CD14-positive monocyte (primary cell): ENCODE measurements around the gene PCBP3. TPM values are rescaled to one million over a fixed set of nuclear protein-coding genes. Genes with fewer than 3 reads are reported as not detected.

Experiments used
- DNase-seq, 3 donors: peaks; one replicate each; pipeline ENCODE4 v3.0.0-alpha.2; 2011 to 2022
- H2AFZ ChIP-seq: 2 replicates; pipeline ENCODE4 v1.6.0; 2012; ENCODE audit warnings: mild to moderate bottlenecking, low read depth, low read length, inconsistent platforms; ENCODE audit not compliant: insufficient read depth, poor library complexity, severe bottlenecking
- H3K27ac ChIP-seq, 2 donors: 1 replicate in 1 of 2; 2 replicates in 1 of 2; pipeline ENCODE4 v1.5.1; 2012 to 2013; ENCODE audit warnings: low read length in 2 of 2, control low read depth in 1 of 2, inconsistent platforms in 1 of 2, low read depth in 1 of 2, mild to moderate bottlenecking in 1 of 2
- H3K27me3 ChIP-seq, 2 donors: one replicate each; pipeline versions ENCODE4 v1.6.0 to v1.6.1; 2011 to 2013; ENCODE audit warnings: low read length in 2 of 2; ENCODE audit not compliant: control insufficient read depth in 2 of 2, insufficient read depth in 2 of 2
- H3K36me3 ChIP-seq, 2 donors: replicated peaks in 1 of 2; 1 replicate in 1 of 2; 2 replicates in 1 of 2; pipeline versions ENCODE4 v1.5.1 to v1.6.1; 2012 to 2013; ENCODE audit warnings: low read length in 2 of 2, control low read depth in 1 of 2, inconsistent platforms in 1 of 2, mild to moderate bottlenecking in 1 of 2; ENCODE audit not compliant: insufficient read depth in 2 of 2, control insufficient read depth in 1 of 2
- H3K4me1 ChIP-seq, 2 donors: 1 replicate in 1 of 2; 2 replicates in 1 of 2; pipeline versions ENCODE4 v1.5.1 to v1.6.1; 2012 to 2013; ENCODE audit warnings: low read length in 2 of 2, control low read depth in 1 of 2, inconsistent platforms in 1 of 2, mild to moderate bottlenecking in 1 of 2, moderate library complexity in 1 of 2; ENCODE audit not compliant: insufficient read depth in 2 of 2, control insufficient read depth in 1 of 2
- H3K4me2 ChIP-seq: replicated peaks from 2 replicates; pipeline ENCODE3; 2012; ENCODE audit warnings: low read length, moderate library complexity, mild to moderate bottlenecking; ENCODE audit not compliant: poor library complexity, severe bottlenecking; ENCODE audit errors: extremely low read depth
- H3K4me3 ChIP-seq, 3 experiments: fragments of 200-600 bp in 1 of 3; sonication (generic) in 1 of 3; replicated peaks in 1 of 3; 1 replicate in 2 of 3; 2 replicates in 1 of 3; pipeline ENCODE4 v1.5.1; 2011 to 2013; ENCODE audit warnings: low read length in 3 of 3, mild to moderate bottlenecking in 3 of 3, control low read depth in 2 of 3, low read depth in 2 of 3, inconsistent platforms in 1 of 3, moderate library complexity in 1 of 3
- H3K79me2 ChIP-seq: 2 replicates; pipeline ENCODE4 v1.6.0; 2012; ENCODE audit warnings: mild to moderate bottlenecking, control low read depth, inconsistent platforms, low read length, moderate library complexity; ENCODE audit not compliant: insufficient read depth
- H3K9ac ChIP-seq: 2 replicates; pipeline ENCODE4 v1.6.0; 2017; ENCODE audit warnings: low read length, mild to moderate bottlenecking; ENCODE audit not compliant: insufficient read depth, poor library complexity, severe bottlenecking
- H3K9me3 ChIP-seq, 2 donors: replicated peaks in 1 of 2; 1 replicate in 1 of 2; 2 replicates in 1 of 2; pipeline versions ENCODE4 v1.5.1 to v1.6.1; 2012 to 2013; ENCODE audit warnings: low read length in 2 of 2, control low read depth in 1 of 2; ENCODE audit not compliant: control insufficient read depth in 1 of 2, insufficient read depth in 1 of 2
- H4K20me1 ChIP-seq: 2 replicates; pipeline ENCODE4 v1.6.0; 2012; ENCODE audit warnings: mild to moderate bottlenecking, low read length, control low read depth, moderate library complexity; ENCODE audit not compliant: insufficient read depth
- H3K27ac Mint-ChIP-seq, 7 donors: one replicate each; pipeline ENCODE4 v1.8.0; 2020; ENCODE audit warnings: mild to moderate bottlenecking in 7 of 7, mixed read lengths in 7 of 7, moderate library complexity in 6 of 7, inconsistent platforms in 2 of 7
- H3K27me3 Mint-ChIP-seq, 3 donors: one replicate each; pipeline ENCODE4 v1.8.0; 2021 to 2022; ENCODE audit warnings: low read depth in 3 of 3, mild to moderate bottlenecking in 3 of 3, mixed read lengths in 3 of 3, moderate library complexity in 3 of 3, inconsistent platforms in 1 of 3
- H3K36me3 Mint-ChIP-seq, 2 donors: one replicate each; pipeline ENCODE4 v1.8.0; 2020; ENCODE audit warnings: mixed read lengths in 2 of 2, inconsistent platforms in 1 of 2, mild to moderate bottlenecking in 1 of 2
- H3K4me1 Mint-ChIP-seq: one replicate; pipeline ENCODE4 v1.8.0; 2020; ENCODE audit warnings: mild to moderate bottlenecking, mixed read lengths
- H3K4me3 Mint-ChIP-seq, 2 donors: one replicate each; pipeline ENCODE4 v1.8.0; 2020; ENCODE audit warnings: mild to moderate bottlenecking in 2 of 2, mixed read lengths in 2 of 2, moderate library complexity in 1 of 2
- H3K9me3 Mint-ChIP-seq, 7 donors: one replicate each; pipeline ENCODE4 v1.8.0; 2020 to 2022; ENCODE audit warnings: mixed read lengths in 7 of 7, mild to moderate bottlenecking in 6 of 7, moderate library complexity in 6 of 7, inconsistent platforms in 2 of 7
- CTCF ChIP-seq: fragments of 200-600 bp; IDR thresholded peaks from one replicate; pipeline ENCODE4 v1.8.0; 2022; ENCODE audit warnings: antibody characterized with exemption, mild to moderate bottlenecking
- WGBS: methylation state at CpG from one replicate; pipeline ENCODE4 v1.1.5; 2013; ENCODE audit warnings: missing lambda C conversion rate; ENCODE audit not compliant: insufficient coverage; 5-methylcytosine and 5-hydroxymethylcytosine counted together
- intact Hi-C, 2 donors: fragments of 100-400 bp; cut with micrococcal nuclease; formaldehyde crosslinking; loops; one replicate each; pipeline versions ENCODE4 v1.15.0 to v1.15.1; 2023
- polyA plus RNA-seq, 3 donors: library from polyadenylated mRNA; depleted of rRNA in 1 of 3; unstranded in 2 of 3; stranded (reverse) in 1 of 3; fragments of 300-500 nt in 2 of 3; fragments of >200 nt in 1 of 3; fragmentation: Illumina TruSeq in 2 of 3; gene quantifications; 1 replicate in 2 of 3; 2 replicates in 1 of 3; pipeline ENCODE4 v1.2.3, GENCODE V29; 2012 to 2021

Gene PCBP3
- polyA plus RNA-seq, 3 donors, result 0.34 to 0.49 TPM; not detected in 1

DNA sequence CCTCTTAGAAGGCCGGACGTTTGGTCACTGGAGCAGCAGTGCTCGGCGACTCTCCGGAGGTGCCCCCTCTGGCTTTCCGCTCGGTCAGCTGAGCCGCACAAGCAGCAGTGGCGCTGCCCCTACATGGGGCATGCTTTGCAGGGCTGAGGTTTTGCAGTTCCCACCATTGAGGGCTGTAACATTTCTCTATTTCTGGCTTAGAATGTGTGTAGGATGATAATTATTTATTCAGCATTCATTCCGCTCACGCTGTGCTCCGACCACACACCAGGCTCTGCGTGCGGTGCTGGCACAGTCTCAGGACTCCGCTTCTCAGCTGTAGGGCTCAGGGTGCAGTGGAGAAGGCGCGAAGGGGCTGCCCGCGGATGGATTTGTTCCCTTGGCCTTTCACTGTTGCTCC, 119.5 kb downstream of the PCBP3 start:
- intact Hi-C loops, result no loop called here
- no peaks in the 10 kb centered on the region for H4K20me1 ChIP-seq
- H3K27ac ChIP-seq, result no peak overlapping the region
- H3K9me3 ChIP-seq, result no peaks in the 10 kb centered on the region
- no peak overlapping the region for H3K4me2 ChIP-seq
- H3K36me3 ChIP-seq, result no peaks in the 10 kb centered on the region
- no peak overlapping the region for H3K4me3 ChIP-seq
- Mint-ChIP-seq H3K4me3 (no peak overlapping the region), H3K27ac (peak overlapping the region in 1 of 7 donors; percentile 61), H3K36me3 (no peaks in the 10 kb centered on the region), H3K9me3 (peaks cover 0 to 2% (median 0%) of the 10 kb centered on the region in 7 donors), H3K4me1 (no peaks in the 10 kb centered on the region), H3K27me3 (no peaks in the 10 kb centered on the region)
- H3K4me1 ChIP-seq, result no peaks in the 10 kb centered on the region
- no peak for TF ChIP-seq CTCF
- DNase-seq, result no peak
- WGBS, result 96% methylated on average over 7 of the region's 19 CpGs
- no peaks in the 10 kb centered on the region for H3K79me2 ChIP-seq
- no peak overlapping the region for H3K9ac ChIP-seq
- H3K27me3 ChIP-seq, result no peaks in the 10 kb centered on the region
- H2AFZ ChIP-seq, result no peak overlapping the region

GRCh38 chr21:45763506-45763905, 120.0 kb downstream of the PCBP3 start:
- Histone ChIP-seq H3K4me2 (no peak overlapping the region), H2AFZ (no peak overlapping the region), H3K4me1 (no peaks in the 10 kb centered on the region), H3K9me3 (no peaks in the 10 kb centered on the region), H4K20me1 (no peaks in the 10 kb centered on the region), H3K36me3 (no peaks in the 10 kb centered on the region), H3K27me3 (no peaks in the 10 kb centered on the region), H3K27ac (no peak overlapping the region), H3K9ac (no peak overlapping the region), H3K4me3 (no peak overlapping the region), H3K79me2 (no peaks in the 10 kb centered on the region)
- no peak for DNase-seq
- H3K4me1 Mint-ChIP-seq, result no peaks in the 10 kb centered on the region
- TF ChIP-seq CTCF, result no peak
- 94% methylated on average over 18 of the region's 20 CpGs for WGBS
- H3K27me3 Mint-ChIP-seq, result no peaks in the 10 kb centered on the region
- H3K4me3 Mint-ChIP-seq, result no peak overlapping the region
- peaks cover 0 to 2% (median 0%) of the 10 kb centered on the region in 7 donors for H3K9me3 Mint-ChIP-seq
- intact Hi-C loops, result no loop called here
- peak overlapping the region in 1 of 7 donors; percentile 61 for H3K27ac Mint-ChIP-seq
- H3K36me3 Mint-ChIP-seq, result no peaks in the 10 kb centered on the region
